ENCODE results near the gene PTPN23.
"Not testable (repeated sequence)": the region's sequence is repeated elsewhere in the genome, so short reads cannot be mapped to it uniquely, and the experiment has no call there.

PTPN23 gene

GRCh38 chr3:47455806-47456452, 75.1 kb downstream of the PTPN23 start:
- no peak for DNase-seq

- DNase-seq, result no peak
Measured at GRCh38 chr3:47456984-47457383, 76.2 kb downstream of the PTPN23 start.

- not testable (repeated sequence) for DNase-seq
Measured at GRCh38 chr3:47459534-47460085, 78.8 kb downstream of the PTPN23 start.
